Gastroesophageal sphincter (tissue), 3 donors: ENCODE measurements around the gene SPAG17.

Source experiments
- EP300 ChIP-seq: sonication (generic); formaldehyde crosslinking; IDR thresholded peaks from one replicate; pipeline ENCODE4 v1.6.1; 2017; ENCODE audit warnings: antibody characterized with exemption, mild to moderate bottlenecking
- TF ChIP-seq, protein P1 (sequence below), 4 experiments: fragments of 200-600 bp in 2 of 4; fragments of 450-650 bp in 2 of 4; sonication (generic) in 1 of 4; IDR thresholded peaks; one replicate each; pipeline ENCODE4 v1.5.1; 2017 to 2019; ENCODE audit warnings: antibody characterized with exemption in 4 of 4, mild to moderate bottlenecking in 2 of 4, moderate library complexity in 2 of 4

DNA sequence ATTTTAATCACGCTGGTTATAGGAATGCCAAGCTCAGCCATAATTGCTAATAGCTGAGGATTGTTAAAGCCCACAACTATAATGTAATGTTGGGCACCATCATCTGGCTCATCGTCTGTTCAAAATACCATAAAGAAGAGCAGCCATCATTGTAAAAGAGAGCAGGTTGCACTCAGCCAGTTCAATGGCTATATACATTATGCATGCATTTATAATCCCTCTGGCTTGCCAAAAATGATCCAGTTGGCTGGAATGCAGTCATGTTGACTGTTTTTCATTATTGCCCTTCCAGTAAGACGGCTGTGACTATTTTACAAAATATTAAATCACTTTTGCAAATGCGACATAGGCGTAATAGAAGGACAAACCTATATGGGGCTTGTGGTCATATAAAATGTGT is 85.3 kb downstream of the SPAG17 start:
- TF ChIP-seq, protein P1, sequence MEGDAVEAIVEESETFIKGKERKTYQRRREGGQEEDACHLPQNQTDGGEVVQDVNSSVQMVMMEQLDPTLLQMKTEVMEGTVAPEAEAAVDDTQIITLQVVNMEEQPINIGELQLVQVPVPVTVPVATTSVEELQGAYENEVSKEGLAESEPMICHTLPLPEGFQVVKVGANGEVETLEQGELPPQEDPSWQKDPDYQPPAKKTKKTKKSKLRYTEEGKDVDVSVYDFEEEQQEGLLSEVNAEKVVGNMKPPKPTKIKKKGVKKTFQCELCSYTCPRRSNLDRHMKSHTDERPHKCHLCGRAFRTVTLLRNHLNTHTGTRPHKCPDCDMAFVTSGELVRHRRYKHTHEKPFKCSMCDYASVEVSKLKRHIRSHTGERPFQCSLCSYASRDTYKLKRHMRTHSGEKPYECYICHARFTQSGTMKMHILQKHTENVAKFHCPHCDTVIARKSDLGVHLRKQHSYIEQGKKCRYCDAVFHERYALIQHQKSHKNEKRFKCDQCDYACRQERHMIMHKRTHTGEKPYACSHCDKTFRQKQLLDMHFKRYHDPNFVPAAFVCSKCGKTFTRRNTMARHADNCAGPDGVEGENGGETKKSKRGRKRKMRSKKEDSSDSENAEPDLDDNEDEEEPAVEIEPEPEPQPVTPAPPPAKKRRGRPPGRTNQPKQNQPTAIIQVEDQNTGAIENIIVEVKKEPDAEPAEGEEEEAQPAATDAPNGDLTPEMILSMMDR (IDR thresholded peaks at IDR 0.05), result no peak
- no peak for TF ChIP-seq EP300
